OCI-LY7 (cell line): ENCODE measurements around the gene ADGRD1.

Experiments
- EZH2phosphoT487 ChIP-seq: fragments of 200-600 bp; sonication (generic); IDR thresholded peaks from 2 replicates; pipeline ENCODE4 v1.6.1; 2018; ENCODE audit warnings: low read depth, borderline replicate concordance, mild to moderate bottlenecking, mixed run types, antibody characterized with exemption, low read length, moderate library complexity, mixed read lengths
- TF ChIP-seq, protein P1 (sequence below): fragments of 200-600 bp; sonication (generic); conservative IDR thresholded peaks from 2 replicates; pipeline ENCODE4 v1.5.1; 2014; ENCODE audit warnings: mild to moderate bottlenecking, antibody characterized with exemption, low read length, moderate library complexity, mixed read lengths

- TF ChIP-seq, protein P1, sequence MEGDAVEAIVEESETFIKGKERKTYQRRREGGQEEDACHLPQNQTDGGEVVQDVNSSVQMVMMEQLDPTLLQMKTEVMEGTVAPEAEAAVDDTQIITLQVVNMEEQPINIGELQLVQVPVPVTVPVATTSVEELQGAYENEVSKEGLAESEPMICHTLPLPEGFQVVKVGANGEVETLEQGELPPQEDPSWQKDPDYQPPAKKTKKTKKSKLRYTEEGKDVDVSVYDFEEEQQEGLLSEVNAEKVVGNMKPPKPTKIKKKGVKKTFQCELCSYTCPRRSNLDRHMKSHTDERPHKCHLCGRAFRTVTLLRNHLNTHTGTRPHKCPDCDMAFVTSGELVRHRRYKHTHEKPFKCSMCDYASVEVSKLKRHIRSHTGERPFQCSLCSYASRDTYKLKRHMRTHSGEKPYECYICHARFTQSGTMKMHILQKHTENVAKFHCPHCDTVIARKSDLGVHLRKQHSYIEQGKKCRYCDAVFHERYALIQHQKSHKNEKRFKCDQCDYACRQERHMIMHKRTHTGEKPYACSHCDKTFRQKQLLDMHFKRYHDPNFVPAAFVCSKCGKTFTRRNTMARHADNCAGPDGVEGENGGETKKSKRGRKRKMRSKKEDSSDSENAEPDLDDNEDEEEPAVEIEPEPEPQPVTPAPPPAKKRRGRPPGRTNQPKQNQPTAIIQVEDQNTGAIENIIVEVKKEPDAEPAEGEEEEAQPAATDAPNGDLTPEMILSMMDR, result no peak
- no peak for TF ChIP-seq EZH2phosphoT487
Measured at GRCh38 chr12:131053567-131053966, 99.9 kb downstream of the ADGRD1 start.
